Measurements from ENCODE around the gene CTDSPL2. TPM values are rescaled to one million over a fixed set of nuclear protein-coding genes. Genes with fewer than 3 reads are reported as not detected.
A peak's percentile ranks its signal among the peaks of the same experiment; 100 is the strongest.

CTDSPL2 gene
- total and polyA plus RNA-seq, 10 of the 15 experiments (the other 5 are each of a cell fraction or from before 2014, with no cell fraction given), result 10.7 to 77.1 (median 44.9) TPM

DNA sequence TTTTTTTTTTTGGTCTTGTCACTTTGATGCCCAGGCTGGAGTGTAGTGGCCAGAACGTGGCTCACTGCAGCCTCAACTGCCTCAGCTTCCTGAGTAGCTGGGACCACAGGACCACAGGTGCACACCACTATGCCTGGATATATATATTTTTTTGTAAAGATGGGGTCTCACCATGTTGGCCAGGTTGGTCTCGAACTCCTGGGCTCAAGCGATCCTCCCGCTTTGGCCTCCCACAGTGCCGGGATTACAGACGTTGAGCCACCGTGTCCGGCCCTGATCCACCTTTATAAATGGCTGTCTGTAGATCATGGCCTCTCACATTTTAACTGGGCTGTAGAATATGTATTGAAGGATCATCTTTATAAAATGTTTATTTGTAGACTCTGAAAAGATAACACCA lies 107.7 kb downstream of the CTDSPL2 start:
- no peak for ATAC-seq
- no TSS peak for BruUV-seq (replicated peaks)
- in situ Hi-C loops (cut with MboI), result no loop called here

DNA sequence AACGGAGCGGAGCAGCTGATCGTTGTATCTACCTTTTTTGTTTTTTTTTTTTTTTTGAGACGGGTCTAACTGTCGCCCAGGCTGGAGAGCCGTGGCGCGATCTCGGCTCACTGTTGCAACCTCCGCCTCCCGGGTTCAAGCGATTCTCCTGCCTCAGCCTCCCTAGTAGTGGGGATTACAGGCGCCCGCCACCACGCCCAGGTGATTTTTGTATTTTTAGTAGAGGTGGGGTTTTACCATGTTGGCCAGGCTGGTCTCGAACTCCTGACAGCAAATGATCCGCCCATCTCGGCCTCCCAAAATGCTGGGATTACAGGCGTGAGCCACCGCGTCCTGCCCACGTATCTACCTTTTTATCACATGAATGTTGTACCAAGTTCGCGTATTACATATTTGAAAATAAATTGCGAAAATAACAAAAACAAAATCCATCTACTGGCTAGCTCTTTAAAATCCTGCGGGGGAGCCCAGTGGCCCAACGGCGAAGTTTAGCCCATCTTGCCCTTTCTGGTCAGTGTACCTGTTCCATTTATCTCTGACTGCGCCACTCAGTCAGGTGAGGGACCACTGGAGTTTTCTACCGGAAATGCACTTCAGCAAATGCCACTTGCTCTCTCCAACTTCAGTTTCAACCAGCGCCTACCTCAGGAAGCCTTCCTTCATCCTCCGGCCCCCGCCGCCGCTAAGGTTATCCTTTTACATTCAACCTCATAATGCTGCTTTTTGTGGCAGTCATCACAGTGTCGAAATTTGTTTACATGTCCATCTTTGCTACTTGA lies 108.3 kb downstream of the CTDSPL2 start:
- ChIA-PET RAD21 (ENCODE audit: unreplicated experiment) (interaction anchor here (1.5 kb wide), 1 partner anchor 192 kb away, joined by 5 read pairs; no protein-coding TSS in a partner anchor), SMC1A (ENCODE audit: uncharacterized antibody, unreplicated experiment) (interaction anchor here (0.5 kb wide), 1 partner anchor 57 kb away, joined by 5 read pairs; no protein-coding TSS in a partner anchor), POLR2A (interaction anchor here (0.6 to 1.0 kb wide), 4 partner anchors 9 to 722 kb away, joined by 3 read pairs; no protein-coding TSS in a partner anchor), CTCF (interaction anchor here (0.8 to 1.4 kb wide), 3 partner anchors 10 to 203 kb away, joined by 3 read pairs; no protein-coding TSS in a partner anchor)
- peak overlapping the region; percentile 93 for H2AFZ ChIP-seq (ENCODE audit: control insufficient read depth, low read depth, low read length)
- H3K4me2 ChIP-seq (ENCODE audit: control insufficient read depth, insufficient read depth), result peak overlapping the region; percentile 96
- DNase-seq (ENCODE audit: low read depth, low spot score) (no peak), FAIRE-seq (no peak), ATAC-seq (peak; percentile 4)
- in situ Hi-C loops (cut with MboI), result no loop called here
- TSS peak; percentile 83 for BruUV-seq (replicated peaks)
- no peaks in the 10 kb centered on the region for H4K20me1 ChIP-seq (ENCODE audit: control insufficient read depth, insufficient read depth)
- 57% methylated on average over 24 of the region's 36 CpGs for WGBS (ENCODE audit: insufficient coverage, insufficient replicate concordance, low lambda C conversion rate, missing lambda C conversion rate)
- H3K9ac ChIP-seq (ENCODE audit: control insufficient read depth, insufficient read depth, low read length), result peak overlapping the region; percentile 78
- intact Hi-C loops (cut with micrococcal nuclease; ENCODE audit: unreplicated experiment), result no loop called here
- H3K4me1 ChIP-seq (ENCODE audit: control insufficient read depth, insufficient read depth, low read length), result peaks cover 4% of the 10 kb centered on the region; the same call in 1 of the 2 replicates
- H3K9me3 ChIP-seq (replicated peaks; ENCODE audit: control insufficient read depth, insufficient read depth, low read length), result no peaks in the 10 kb centered on the region
- H3K27ac ChIP-seq (ENCODE audit: control insufficient read depth, insufficient read depth), result peak overlapping the region; percentile 85
- no peaks in the 10 kb centered on the region for H3K27me3 ChIP-seq (replicated peaks in 1 of 2; ENCODE audit: control insufficient read depth in 2 of 2, insufficient read depth in 2 of 2, low read length in 1 of 2)
- no peaks in the 10 kb centered on the region for H3K36me3 ChIP-seq (ENCODE audit: control insufficient read depth in 2 of 2, insufficient read depth in 2 of 2, low read length in 1 of 2)
- H3K79me2 ChIP-seq (ENCODE audit: control insufficient read depth, insufficient read depth, low read length), result peaks cover 34% of the 10 kb centered on the region
- H3K4me3 ChIP-seq, result peak overlapping the region; percentile 72
- TF ChIP-seq HCFC1 (IDR thresholded peaks at IDR 0.05; ENCODE audit: low read length) (0 out of 2 replicates have a peak, but pooled peaks have one; percentile 5), CBX3 (IDR thresholded peaks at IDR 0.05; ENCODE audit: borderline replicate concordance, low read depth) (no peak), BHLHE40 (IDR thresholded peaks at IDR 0.05; ENCODE audit: borderline replicate concordance in 1 of 2, low read depth in 2 of 2, low read length in 1 of 2) (0 out of 4 replicates have a peak, but pooled peaks of 1 of the 2 experiments have one; percentile 3), MLLT1 (IDR thresholded peaks at IDR 0.05) (peak; percentile 88), NR2C2 (IDR thresholded peaks at IDR 0.05; ENCODE audit: borderline replicate concordance, control insufficient read depth, insufficient read length, low read depth) (no peak), TCF12 (IDR thresholded peaks at IDR 0.05; ENCODE audit: low read depth, low read length) (no peak), MXI1 (IDR thresholded peaks at IDR 0.05; ENCODE audit: low read depth, low read length) (0 out of 2 replicates have a peak, but pooled peaks have one; percentile 22), ZNF207 (IDR thresholded peaks at IDR 0.05; ENCODE audit: borderline replicate concordance) (no peak), SRF (IDR thresholded peaks at IDR 0.05; ENCODE audit: low read depth in 2 of 2, low read length in 2 of 2) (no peak)

More for the DNA sequence above, 107.7 kb downstream of the CTDSPL2 start:
- FAIRE-seq (no peak), DNase-seq (ENCODE audit: low read depth, low spot score) (no peak)
- Histone ChIP-seq H3K27me3 (replicated peaks in 1 of 2; ENCODE audit: control insufficient read depth in 2 of 2, insufficient read depth in 2 of 2, low read length in 1 of 2) (no peaks in the 10 kb centered on the region), H4K20me1 (ENCODE audit: control insufficient read depth, insufficient read depth) (no peaks in the 10 kb centered on the region), H3K79me2 (ENCODE audit: control insufficient read depth, insufficient read depth, low read length) (peaks cover 28% of the 10 kb centered on the region), H3K9me3 (replicated peaks; ENCODE audit: control insufficient read depth, insufficient read depth, low read length) (no peaks in the 10 kb centered on the region), H3K36me3 (ENCODE audit: control insufficient read depth in 2 of 2, insufficient read depth in 2 of 2, low read length in 1 of 2) (no peaks in the 10 kb centered on the region), H3K27ac (ENCODE audit: control insufficient read depth, insufficient read depth) (no peak overlapping the region), H3K9ac (ENCODE audit: control insufficient read depth, insufficient read depth, low read length) (no peak overlapping the region), H3K4me3 (no peak overlapping the region), H3K4me2 (ENCODE audit: control insufficient read depth, insufficient read depth) (no peak overlapping the region), H3K4me1 (ENCODE audit: control insufficient read depth, insufficient read depth, low read length) (peaks cover 4% of the 10 kb centered on the region; the same call in 1 of the 2 replicates), H2AFZ (ENCODE audit: control insufficient read depth, low read depth, low read length) (no peak overlapping the region)
- intact Hi-C loops (cut with micrococcal nuclease; ENCODE audit: unreplicated experiment), result no loop called here
- ChIA-PET CTCF (interaction anchor here (0.8 to 1.4 kb wide), 3 partner anchors 11 to 204 kb away, joined by 3 read pairs; no protein-coding TSS in a partner anchor), POLR2A (interaction anchor here (0.6 to 1.0 kb wide), 4 partner anchors 9 to 722 kb away, joined by 3 read pairs; no protein-coding TSS in a partner anchor), RAD21 (ENCODE audit: unreplicated experiment) (no interaction called here), SMC1A (ENCODE audit: uncharacterized antibody, unreplicated experiment) (interaction anchor here (0.5 kb wide), 1 partner anchor 58 kb away, joined by 5 read pairs; no protein-coding TSS in a partner anchor)
- WGBS (ENCODE audit: insufficient coverage, insufficient replicate concordance, low lambda C conversion rate, missing lambda C conversion rate), result 94% methylated on average over 8 of the region's 8 CpGs
- no peak for TF ChIP-seq SRF (IDR thresholded peaks at IDR 0.05; ENCODE audit: low read depth in 2 of 2, low read length in 2 of 2)
- no peak for TF ChIP-seq MEF2A (IDR thresholded peaks at IDR 0.05; ENCODE audit: insufficient read depth, low read depth, low read length)
- TF ChIP-seq PML (IDR thresholded peaks at IDR 0.05; ENCODE audit: low read length), result no peak
- TF ChIP-seq, protein P1, sequence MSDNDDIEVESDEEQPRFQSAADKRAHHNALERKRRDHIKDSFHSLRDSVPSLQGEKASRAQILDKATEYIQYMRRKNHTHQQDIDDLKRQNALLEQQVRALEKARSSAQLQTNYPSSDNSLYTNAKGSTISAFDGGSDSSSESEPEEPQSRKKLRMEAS (IDR thresholded peaks at IDR 0.05; ENCODE audit: low read depth, low read length), result no peak
- TF ChIP-seq GABPA (IDR thresholded peaks at IDR 0.05; ENCODE audit: low read depth), result no peak
- no peak for TF ChIP-seq FOXM1 (IDR thresholded peaks at IDR 0.05; ENCODE audit: low read depth, low read length)
- no peak for TF ChIP-seq KAT2A (conservative IDR thresholded peaks at IDR 0.05; ENCODE audit: control insufficient read depth, low read depth, low read length)
- no peak for TF ChIP-seq TARDBP (IDR thresholded peaks at IDR 0.05; ENCODE audit: borderline replicate concordance)

Data from GM12878 (cell line).